Progenitor cell of endocrine pancreas (in vitro differentiated cells): Measurements from ENCODE around the gene RCBTB2. TPM values are rescaled to one million over a fixed set of nuclear protein-coding genes. Genes with fewer than 3 reads are reported as not detected.

Experiments
- DNase-seq: peaks from one replicate; pipeline ENCODE4 v3.0.0; 2021; ENCODE audit warnings: low spot score; ENCODE audit not compliant: unreplicated experiment
- H3K27ac Mint-ChIP-seq: 2 replicates; pipeline ENCODE4 v1.8.0; 2021; ENCODE audit warnings: mild to moderate bottlenecking, moderate library complexity, mixed read lengths
- H3K27me3 Mint-ChIP-seq: 2 replicates; pipeline ENCODE4 v1.8.0; 2021; ENCODE audit warnings: mixed read lengths
- H3K36me3 Mint-ChIP-seq: 2 replicates; pipeline ENCODE4 v1.8.0; 2022; ENCODE audit warnings: mixed read lengths; ENCODE audit not compliant: insufficient read depth
- H3K4me1 Mint-ChIP-seq: 2 replicates; pipeline ENCODE4 v1.8.0; 2021; ENCODE audit warnings: low read depth, mixed read lengths
- H3K4me3 Mint-ChIP-seq: 2 replicates; pipeline ENCODE4 v1.8.0; 2021; ENCODE audit warnings: low read depth, mild to moderate bottlenecking, moderate library complexity, mixed read lengths
- H3K9me3 Mint-ChIP-seq: 2 replicates; pipeline ENCODE4 v1.8.0; 2021; ENCODE audit warnings: low read depth, mixed read lengths
- CTCF ChIP-seq: fragments of 200-600 bp; sonication (generic); IDR thresholded peaks from one replicate; pipeline ENCODE4 v1.5.0; 2021; ENCODE audit warnings: antibody characterized with exemption, mild to moderate bottlenecking; ENCODE audit not compliant: unreplicated experiment
- total RNA-seq: library from RNA; stranded (reverse); gene quantifications from 2 replicates; pipeline ENCODE4 v1.2.1, GENCODE V29; 2021

Gene RCBTB2
- total RNA-seq, 1 donor from 2014 or later: 18.9 TPM

- H3K9me3 Mint-ChIP-seq: no peaks in the 10 kb centered on the region
- peaks cover 2% of the 10 kb centered on the region for H3K4me1 Mint-ChIP-seq
- no peak overlapping the region for H3K27ac Mint-ChIP-seq
- no peaks in the 10 kb centered on the region for H3K36me3 Mint-ChIP-seq
- TF ChIP-seq CTCF: no peak
- no peaks in the 10 kb centered on the region for H3K27me3 Mint-ChIP-seq
- no peak overlapping the region for H3K4me3 Mint-ChIP-seq
- DNase-seq: no peak
Observed at GRCh38 chr13:48573213-48574007, 40.5 kb upstream of the RCBTB2 start.

- no peak for DNase-seq
- Mint-ChIP-seq H3K9me3 (no peaks in the 10 kb centered on the region), H3K36me3 (no peaks in the 10 kb centered on the region), H3K4me1 (peaks cover 2% of the 10 kb centered on the region), H3K4me3 (no peak overlapping the region), H3K27ac (no peak overlapping the region), H3K27me3 (no peaks in the 10 kb centered on the region)
- TF ChIP-seq CTCF: no peak
Observed at GRCh38 chr13:48571126-48571913, 38.4 kb upstream of the RCBTB2 start.

- no peak overlapping the region for H3K27ac Mint-ChIP-seq
- DNase-seq: no peak
- peaks cover 2% of the 10 kb centered on the region for H3K4me1 Mint-ChIP-seq
- no peaks in the 10 kb centered on the region for H3K9me3 Mint-ChIP-seq
- no peak for TF ChIP-seq CTCF
- no peak overlapping the region for H3K4me3 Mint-ChIP-seq
- H3K27me3 Mint-ChIP-seq: no peaks in the 10 kb centered on the region
- no peaks in the 10 kb centered on the region for H3K36me3 Mint-ChIP-seq
Observed at GRCh38 chr13:48570216-48570828, 37.4 kb upstream of the RCBTB2 start.

GRCh38 chr13:48569104-48569666 lies 36.3 kb upstream of the RCBTB2 start:
- Mint-ChIP-seq H3K9me3 (no peaks in the 10 kb centered on the region), H3K27ac (no peak overlapping the region), H3K36me3 (no peaks in the 10 kb centered on the region), H3K27me3 (no peaks in the 10 kb centered on the region), H3K4me3 (no peak overlapping the region), H3K4me1 (peaks cover 5% of the 10 kb centered on the region)
- DNase-seq: no peak
- TF ChIP-seq CTCF: no peak
